Stimulated activated CD8-positive, alpha-beta memory T cell treated with anti-CD3 and anti-CD28 coated beads, Interleukin-2, amount 100 ng/mL, for 1 hour (primary cell): Measurements from ENCODE around the gene ZBTB5.
"Not testable (repeated sequence)": the region's sequence is repeated elsewhere in the genome, so short reads cannot be mapped to it uniquely, and the experiment has no call there.

Experiments
- DNase-seq, 2 donors: peaks; one replicate each; pipeline ENCODE4 v3.0.0-alpha.2; 2020; ENCODE audit warnings: low read depth in 2 of 2

The ZBTB5 gene

GRCh38 chr9:37465249-37466036 lies at the start of gene ZBTB5:
TSS of gene ZBTB5 (minus strand) at chr9:37465450. CDS start at chr9:37442551, 22,899 bp downstream.
- DNase-seq = peak; percentile 97 to 98

DNA sequence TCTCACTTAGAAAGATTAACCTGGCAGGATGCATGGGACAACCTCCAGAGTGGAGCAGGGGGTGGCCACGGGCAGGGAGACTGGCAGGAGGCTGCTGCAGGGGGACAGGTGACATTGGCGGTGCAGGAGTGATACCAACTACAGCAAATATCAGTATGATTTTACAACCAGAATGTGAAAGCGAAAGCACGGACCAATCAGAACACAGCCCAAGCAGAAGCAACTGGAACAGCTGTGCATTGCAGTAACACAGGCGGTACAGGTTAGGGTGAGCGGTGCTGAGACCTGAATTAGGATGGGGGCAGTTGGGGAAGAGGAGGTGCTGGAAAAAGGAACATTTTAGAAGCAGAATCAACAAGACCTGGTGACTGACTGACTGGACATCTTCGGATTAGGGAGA lies 49.7 kb upstream of the ZBTB5 start:
- no peak for DNase-seq

GRCh38 chr9:37514415-37514814 lies 49.2 kb upstream of the ZBTB5 start:
- DNase-seq = not testable (repeated sequence)

- peak in 1 of 2 donors; percentile 19 for DNase-seq
Measured at GRCh38 chr9:37512437-37512836, 47.2 kb upstream of the ZBTB5 start.

- DNase-seq = no peak
Measured at GRCh38 chr9:37511016-37512010, 46.1 kb upstream of the ZBTB5 start.

GRCh38 chr9:37510053-37510452 lies 44.8 kb upstream of the ZBTB5 start:
- not testable (repeated sequence) for DNase-seq

- DNase-seq = no peak
Measured at GRCh38 chr9:37509536-37509935, 44.3 kb upstream of the ZBTB5 start.

- DNase-seq = no peak
Measured at GRCh38 chr9:37508834-37509206, 43.6 kb upstream of the ZBTB5 start.

DNA sequence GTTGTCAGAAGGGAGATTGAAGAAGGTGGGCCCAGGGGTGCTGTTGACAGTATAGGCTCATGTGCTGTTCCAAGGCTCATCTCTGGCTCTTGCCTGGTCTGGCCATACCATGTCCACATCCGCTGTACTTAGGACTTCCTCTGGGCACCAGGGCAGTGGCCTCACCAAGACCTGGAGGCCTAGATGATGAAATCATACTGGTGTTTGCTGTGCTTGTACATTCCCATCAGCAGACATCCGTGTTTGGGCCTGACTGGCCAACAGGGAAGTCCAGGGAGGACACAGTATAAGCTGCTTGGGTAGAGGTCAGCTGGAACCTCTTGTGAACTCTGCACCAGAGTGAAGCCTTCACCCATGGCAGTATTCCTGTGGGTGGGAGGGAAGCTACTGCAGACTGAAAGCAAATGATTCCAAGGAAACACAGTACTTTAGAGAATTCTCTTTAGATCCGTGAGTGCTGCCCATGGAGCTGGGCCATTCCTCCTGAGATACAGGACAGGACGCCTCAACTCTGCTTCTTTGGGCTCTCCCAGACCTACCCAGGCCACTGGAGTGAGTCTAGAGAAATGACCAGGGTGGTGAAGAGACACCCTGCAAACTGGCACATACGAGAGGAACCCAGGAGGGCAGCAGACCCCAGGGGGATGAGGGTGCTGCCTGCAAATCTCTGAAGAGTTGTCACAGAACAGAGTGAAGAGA lies 43.0 kb upstream of the ZBTB5 start:
- no peak for DNase-seq

DNA sequence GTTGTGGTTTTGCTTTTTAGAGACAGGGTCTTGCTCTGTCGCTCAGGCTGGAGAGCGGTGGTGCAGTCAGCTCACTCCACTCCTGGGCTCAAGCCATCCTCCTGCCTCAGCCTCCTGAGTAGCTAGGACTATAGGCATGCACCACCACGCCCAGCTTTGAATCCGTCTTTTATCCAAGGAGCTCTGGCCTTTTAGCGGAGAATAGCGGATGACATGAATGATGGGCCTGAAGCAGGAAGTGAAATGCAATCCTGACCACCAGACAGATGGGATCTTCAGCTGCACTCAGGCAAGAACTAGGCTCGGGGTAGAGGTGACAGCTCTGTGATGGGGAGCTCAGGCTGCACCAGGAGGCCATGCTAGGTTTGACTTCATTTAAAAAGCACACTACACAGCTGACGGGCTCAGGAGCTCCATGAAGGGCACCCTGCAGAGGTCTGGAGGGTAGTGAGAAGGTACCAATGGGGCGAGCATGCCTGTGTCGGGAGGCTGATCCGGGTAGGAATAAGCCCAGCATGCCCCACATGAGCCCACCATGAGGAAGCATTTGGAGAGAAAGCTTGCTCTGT lies 42.4 kb upstream of the ZBTB5 start:
- DNase-seq = no peak

DNA sequence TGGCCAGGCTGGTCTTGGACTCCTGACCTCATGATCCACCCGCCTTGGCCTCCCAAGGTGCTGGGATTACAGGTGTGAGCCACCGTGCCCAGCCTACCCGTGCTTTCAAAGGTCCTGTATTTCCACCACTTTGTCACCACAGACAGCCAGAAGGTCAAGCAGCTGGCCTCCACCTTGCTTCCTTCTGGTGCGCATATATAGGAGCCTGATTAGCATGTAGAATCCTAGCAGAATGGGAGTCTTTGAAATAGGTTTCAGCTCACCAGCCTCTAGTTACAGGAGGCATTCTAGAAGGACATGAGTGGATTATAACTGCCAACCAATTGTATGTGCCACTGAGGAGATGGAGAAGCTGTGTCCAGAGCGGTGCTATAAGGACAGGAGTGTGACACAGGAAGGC lies 39.4 kb upstream of the ZBTB5 start:
- DNase-seq = no peak

DNA sequence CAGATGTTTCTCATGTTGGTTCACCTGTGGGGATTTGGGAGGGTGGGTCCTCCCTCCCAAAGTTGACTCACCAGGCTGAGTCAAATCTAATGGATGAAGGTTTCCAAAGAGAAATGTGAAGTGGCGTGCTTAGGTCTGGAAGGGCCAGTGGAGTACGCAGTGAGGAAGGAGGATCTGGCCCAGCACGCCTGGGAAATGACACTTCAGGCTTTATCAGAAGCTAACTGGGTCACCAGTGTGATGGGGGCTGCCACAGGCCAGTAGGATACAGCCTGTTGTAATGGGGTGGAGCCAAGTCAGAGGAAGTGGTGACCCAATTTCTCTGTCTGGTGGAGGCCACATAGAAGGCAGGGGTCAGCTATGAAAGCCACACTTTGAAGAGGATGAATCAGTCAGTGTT lies 38.5 kb upstream of the ZBTB5 start:
- DNase-seq = peak in 1 of 2 donors; percentile 7

DNA sequence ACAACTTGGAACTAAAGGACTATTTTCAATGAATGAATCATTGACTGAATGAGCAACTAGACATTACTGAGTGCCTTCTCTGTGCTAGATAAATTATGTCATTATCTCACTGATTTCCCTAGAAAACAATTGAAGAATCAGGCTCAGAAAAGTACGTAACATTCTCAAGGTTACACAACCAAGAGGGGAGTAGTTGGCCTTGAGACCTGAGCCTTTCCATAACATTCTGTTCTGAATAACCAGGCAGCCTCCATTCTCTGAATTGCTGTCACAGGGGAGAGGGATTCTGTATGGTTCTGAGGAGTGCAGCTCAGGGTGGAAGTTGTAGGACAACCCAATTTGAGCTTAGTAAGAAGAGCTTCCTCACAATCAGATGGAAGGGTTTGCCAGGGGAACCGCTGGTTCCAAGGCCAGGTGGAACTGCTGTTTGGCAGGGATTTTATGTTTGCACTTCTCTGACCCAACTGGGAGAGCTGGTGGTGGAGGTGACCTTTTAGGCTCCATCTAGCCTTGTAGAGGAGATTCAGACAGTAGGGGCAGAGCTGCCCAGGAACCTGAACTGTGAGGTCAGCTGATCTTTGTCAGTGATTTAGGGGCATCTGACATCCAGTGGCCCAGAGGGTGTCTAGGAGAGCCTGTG lies 36.8 kb upstream of the ZBTB5 start:
- no peak for DNase-seq

DNA sequence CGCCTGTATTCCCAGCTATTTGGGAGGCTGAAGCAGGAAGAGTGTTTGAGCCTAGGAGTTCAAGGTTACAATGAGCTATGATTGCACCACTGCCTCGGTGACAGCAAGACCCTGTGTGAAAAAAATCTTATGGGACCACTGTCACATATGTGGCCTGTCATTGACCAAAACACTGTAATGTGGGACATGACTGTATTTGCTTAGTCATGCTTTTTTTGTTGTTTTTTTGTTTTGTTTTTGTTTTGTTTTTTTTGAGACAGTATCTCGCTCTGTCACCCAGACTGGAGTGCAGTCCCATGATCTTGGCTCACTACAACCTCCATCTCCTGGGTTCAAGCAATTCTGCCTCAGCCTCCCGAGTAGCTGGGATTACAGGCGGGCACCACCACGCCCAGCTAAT lies 34.0 kb upstream of the ZBTB5 start:
- no peak for DNase-seq

DNA sequence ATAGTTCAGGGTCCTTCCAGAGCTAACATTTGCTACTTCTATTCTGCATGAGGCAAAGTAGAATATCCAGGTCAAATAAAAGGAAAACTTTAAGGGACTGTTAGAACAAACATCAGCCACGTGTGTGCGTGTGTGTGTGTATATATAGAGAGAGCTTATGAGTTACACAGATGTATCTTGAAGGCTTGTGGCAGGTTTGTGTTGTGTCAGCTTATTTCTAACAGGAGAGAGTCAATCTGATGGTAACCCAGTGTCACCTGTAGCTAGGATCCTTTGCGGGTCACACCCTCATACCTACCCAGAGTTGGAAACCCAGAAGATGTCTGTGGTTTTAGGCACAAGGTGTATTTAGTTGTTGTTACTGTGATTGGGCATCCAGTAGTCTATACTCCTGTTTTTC lies 33.2 kb upstream of the ZBTB5 start:
- DNase-seq = no peak

DNA sequence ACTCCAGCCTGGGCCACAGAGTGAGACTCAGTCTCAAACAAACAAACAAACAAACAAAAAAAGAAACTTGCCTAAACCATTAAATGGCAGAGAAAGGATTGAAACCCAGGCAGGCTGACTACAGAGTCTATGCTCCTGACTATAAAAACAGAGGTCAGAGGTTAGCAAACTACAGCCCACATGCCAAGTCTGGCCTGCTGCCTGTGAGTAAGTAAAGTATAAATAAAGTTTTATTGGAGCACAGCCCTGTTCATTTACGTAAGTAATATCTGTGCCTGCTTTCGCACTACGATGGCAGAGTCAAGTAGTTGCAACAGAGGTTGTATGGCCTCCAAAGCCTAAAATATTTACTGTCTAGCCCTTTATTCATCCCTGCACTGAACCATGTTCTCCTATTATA lies 32.1 kb upstream of the ZBTB5 start:
- DNase-seq = no peak

DNA sequence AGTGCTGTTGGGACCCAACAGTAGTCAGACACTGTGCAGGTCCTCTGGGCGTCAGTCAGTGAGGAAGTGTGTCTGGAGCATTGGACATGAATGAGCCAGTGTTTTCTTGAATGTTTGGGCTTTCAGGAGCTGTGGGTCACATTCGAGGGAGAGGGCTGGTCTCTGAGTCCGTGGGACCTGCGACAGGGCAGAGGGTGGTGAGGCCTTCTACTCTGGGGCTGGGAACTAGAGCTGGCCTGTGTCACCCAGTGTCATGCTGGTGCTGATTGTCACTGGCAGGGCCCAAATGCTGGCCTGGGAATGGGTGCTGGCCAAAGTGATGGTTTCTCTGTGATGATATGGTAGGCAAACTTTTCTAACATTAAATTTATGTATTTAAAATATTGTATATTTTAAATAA lies 30.8 kb upstream of the ZBTB5 start:
- no peak for DNase-seq

- DNase-seq = no peak
Measured at GRCh38 chr9:37495571-37495970, 30.3 kb upstream of the ZBTB5 start.

GRCh38 chr9:37491939-37492338 lies 26.7 kb upstream of the ZBTB5 start:
- DNase-seq = no peak

DNA sequence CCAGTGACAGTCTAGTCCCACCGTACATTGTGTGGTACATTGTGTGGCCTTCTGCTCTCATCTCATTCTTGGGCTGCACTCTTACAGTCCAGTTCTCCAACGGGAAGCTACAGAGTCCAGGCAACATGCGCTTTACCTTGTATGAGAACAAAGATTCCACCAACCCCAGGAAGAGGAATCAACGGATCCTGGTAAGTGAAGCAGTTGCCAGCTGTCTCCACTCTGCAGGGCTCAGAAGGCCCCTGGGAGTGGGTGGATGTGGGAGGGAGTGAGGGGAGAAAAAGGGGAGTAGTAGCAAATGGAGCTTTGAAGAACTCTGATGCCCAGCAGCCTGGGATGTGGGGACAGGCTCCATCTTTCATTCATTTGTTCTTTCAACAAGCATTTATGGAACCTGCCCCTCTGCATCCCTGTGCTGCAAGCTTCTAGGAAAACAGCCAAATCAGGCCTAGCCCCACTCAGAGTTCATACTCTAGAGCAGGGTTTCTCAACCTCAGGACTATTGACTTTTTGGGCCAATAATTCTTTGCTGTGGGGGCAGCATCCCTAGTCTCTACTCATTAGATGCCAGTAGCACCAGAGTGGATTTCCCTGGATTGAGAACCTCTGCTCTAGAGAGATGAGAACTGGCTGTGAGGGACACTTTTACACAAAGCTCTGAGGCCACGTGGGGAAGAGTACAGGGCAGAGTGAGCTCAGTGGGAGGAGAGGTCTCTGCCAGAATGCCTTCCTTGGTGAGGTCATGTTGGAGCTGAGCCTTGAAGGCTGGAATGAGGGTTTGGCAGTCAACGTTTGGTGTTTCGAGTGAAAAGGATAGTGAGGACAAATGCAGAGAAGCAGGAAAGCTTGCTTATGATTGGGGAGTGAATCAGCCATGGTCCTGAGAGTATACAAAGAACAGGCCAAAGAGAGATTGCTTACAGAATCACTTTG lies 21.6 kb upstream of the ZBTB5 start:
- DNase-seq = no peak
